SK-N-MC (cell line): Measurements from ENCODE around the gene CD4.

Source experiments
- DNase-seq: peaks from one replicate; pipeline ENCODE4 v3.0.0-alpha.2; 2011; ENCODE audit warnings: low read depth, low spot score
- H3K27ac ChIP-seq: fragments of 200-600 bp; sonication (generic); 2 replicates; pipeline ENCODE4 v1.5.1; 2016; ENCODE audit warnings: mixed run types
- H3K36me3 ChIP-seq: fragments of 200-600 bp; sonication (generic); 2 replicates; pipeline ENCODE4 v1.6.1; 2017; ENCODE audit warnings: antibody characterized with exemption, low read length, mixed read lengths; ENCODE audit not compliant: insufficient read depth
- H3K4me3 ChIP-seq: fragments of 200-600 bp; sonication (generic); 2 replicates; pipeline ENCODE4 v1.5.1; 2016
- H3K9ac ChIP-seq: fragments of 200-600 bp; sonication (generic); 2 replicates; pipeline ENCODE4 v1.8.0; 2017; ENCODE audit warnings: mixed run types, mixed read lengths; ENCODE audit not compliant: insufficient read length
- H3K9me3 ChIP-seq: fragments of 200-600 bp; sonication (generic); 2 replicates; pipeline ENCODE4 v1.6.1; 2017; ENCODE audit warnings: low read depth, mild to moderate bottlenecking, antibody characterized with exemption, low read length, moderate library complexity, mixed read lengths
- EZH2 ChIP-seq: fragments of 200-600 bp; sonication (generic); IDR thresholded peaks from one replicate; pipeline ENCODE4 v1.6.1; 2017; ENCODE audit warnings: antibody characterized with exemption
- FOXP2 ChIP-seq: optimal IDR thresholded peaks from 2 replicates; pipeline ENCODE3; 2011; ENCODE audit warnings: mild to moderate bottlenecking, moderate library complexity; ENCODE audit not compliant: insufficient read depth; ENCODE audit errors: extremely low read length, control extremely low read depth
- POLR2AphosphoS5 ChIP-seq: IDR thresholded peaks from 2 replicates; pipeline ENCODE4 v1.6.1; 2012; ENCODE audit warnings: mild to moderate bottlenecking, low read depth, low read length, borderline replicate concordance

The CD4 gene

DNA sequence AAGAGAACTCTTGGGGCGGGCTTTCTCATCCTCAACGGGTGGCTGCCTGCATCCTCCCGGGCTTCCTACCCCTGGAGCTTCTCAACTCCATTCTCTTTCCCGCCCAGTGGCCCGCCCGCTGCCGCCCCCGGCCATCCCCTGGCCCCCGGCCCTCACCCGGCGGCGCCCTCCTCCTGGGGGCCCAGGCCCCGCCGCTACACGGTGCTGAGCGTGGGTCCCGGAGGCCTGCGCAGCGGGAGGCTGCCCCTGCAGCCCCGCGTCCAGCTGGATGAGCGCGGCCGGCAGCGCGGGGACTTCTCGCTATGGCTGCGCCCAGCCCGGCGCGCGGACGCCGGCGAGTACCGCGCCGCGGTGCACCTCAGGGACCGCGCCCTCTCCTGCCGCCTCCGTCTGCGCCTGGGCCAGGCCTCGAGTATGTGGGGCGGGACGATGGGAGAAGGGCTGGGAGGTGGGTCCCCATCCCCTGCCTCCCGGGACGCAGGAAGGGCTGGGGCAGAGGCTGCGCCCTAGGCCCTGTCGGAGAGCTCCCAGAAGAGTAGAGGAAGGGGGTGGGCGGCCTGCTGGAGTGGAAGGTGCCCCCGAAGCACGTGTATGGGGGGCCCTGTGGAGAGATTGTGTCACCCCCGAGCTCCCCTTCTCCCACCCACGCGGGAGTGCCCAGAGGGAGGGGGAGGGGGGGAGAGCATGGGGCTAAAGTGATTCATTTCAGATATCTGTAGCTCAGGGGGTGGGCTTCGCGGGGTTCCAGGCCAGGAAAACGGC is 15.6 kb upstream of the CD4 start:
- DNase-seq, result no peak
- TF ChIP-seq POLR2AphosphoS5 (no peak), FOXP2 (no peak), EZH2 (no peak)
- peaks cover 21% of the 10 kb centered on the region; the same call in 1 of the 2 replicates for H3K36me3 ChIP-seq
- H3K4me3 ChIP-seq, result no peak overlapping the region
- no peak overlapping the region for H3K27ac ChIP-seq
- H3K9me3 ChIP-seq, result no peaks in the 10 kb centered on the region
- H3K9ac ChIP-seq, result no peak overlapping the region

DNA sequence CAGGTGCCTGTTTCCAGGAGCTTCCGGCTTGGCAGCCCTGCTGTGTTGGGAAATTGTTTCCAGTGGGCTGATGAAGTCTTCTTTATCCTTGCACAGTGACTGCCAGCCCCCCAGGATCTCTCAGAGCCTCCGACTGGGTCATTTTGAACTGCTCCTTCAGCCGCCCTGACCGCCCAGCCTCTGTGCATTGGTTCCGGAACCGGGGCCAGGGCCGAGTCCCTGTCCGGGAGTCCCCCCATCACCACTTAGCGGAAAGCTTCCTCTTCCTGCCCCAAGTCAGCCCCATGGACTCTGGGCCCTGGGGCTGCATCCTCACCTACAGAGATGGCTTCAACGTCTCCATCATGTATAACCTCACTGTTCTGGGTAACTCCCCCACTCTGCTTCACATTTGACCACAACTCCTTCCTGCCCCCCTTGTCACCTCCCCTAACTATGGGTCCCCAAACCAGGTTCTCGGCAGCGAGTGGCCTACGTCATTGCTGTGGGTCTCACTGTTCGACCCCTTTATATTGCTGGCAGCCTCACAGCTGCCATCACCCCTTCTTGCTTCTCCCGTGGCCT is 14.7 kb upstream of the CD4 start:
- no peak overlapping the region for H3K27ac ChIP-seq
- H3K9ac ChIP-seq, result no peak overlapping the region

GRCh38 chr12:6775185-6776174 is 13.8 kb upstream of the CD4 start:
- H3K36me3 ChIP-seq, result peaks cover 10% of the 10 kb centered on the region; the same call in 1 of the 2 replicates
- H3K27ac ChIP-seq, result no peak overlapping the region
- no peak for DNase-seq
- no peak for TF ChIP-seq EZH2
- TF ChIP-seq FOXP2, result no peak
- TF ChIP-seq POLR2AphosphoS5, result no peak
- H3K9ac ChIP-seq, result no peak overlapping the region
- H3K9me3 ChIP-seq, result no peaks in the 10 kb centered on the region
- H3K4me3 ChIP-seq, result no peak overlapping the region

More for the DNA sequence above, 14.7 kb upstream of the CD4 start:
- DNase-seq, result no peak
- H3K36me3 ChIP-seq, result peaks cover 17% of the 10 kb centered on the region; the same call in 1 of the 2 replicates
- H3K4me3 ChIP-seq, result no peak overlapping the region
- H3K9me3 ChIP-seq, result no peaks in the 10 kb centered on the region
- TF ChIP-seq POLR2AphosphoS5 (no peak), EZH2 (no peak), FOXP2 (no peak)

DNA sequence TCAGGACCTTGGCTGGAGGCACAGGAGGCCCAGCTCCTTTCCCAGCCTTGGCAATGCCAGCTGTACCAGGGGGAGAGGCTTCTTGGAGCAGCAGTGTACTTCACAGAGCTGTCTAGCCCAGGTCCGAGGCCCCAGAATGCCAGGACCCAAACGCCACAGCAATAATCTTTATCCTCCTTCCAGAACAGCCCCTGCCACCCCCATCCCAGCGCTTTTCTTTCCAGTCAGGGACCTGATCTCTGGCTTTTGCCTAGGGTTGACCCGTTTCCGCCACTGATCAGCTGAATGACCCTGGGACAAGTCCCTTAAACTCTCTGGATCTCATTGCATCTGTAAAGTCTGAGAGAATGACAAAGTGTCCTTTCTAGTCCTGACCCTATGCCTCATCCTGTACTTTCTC is 11.9 kb upstream of the CD4 start:
- no peak for TF ChIP-seq FOXP2
- no peak for TF ChIP-seq POLR2AphosphoS5
- no peak for TF ChIP-seq EZH2
- DNase-seq, result no peak
- Histone ChIP-seq H3K4me3 (no peak overlapping the region), H3K9ac (no peak overlapping the region), H3K36me3 (no peaks in the 10 kb centered on the region), H3K27ac (no peak overlapping the region), H3K9me3 (no peaks in the 10 kb centered on the region)

DNA sequence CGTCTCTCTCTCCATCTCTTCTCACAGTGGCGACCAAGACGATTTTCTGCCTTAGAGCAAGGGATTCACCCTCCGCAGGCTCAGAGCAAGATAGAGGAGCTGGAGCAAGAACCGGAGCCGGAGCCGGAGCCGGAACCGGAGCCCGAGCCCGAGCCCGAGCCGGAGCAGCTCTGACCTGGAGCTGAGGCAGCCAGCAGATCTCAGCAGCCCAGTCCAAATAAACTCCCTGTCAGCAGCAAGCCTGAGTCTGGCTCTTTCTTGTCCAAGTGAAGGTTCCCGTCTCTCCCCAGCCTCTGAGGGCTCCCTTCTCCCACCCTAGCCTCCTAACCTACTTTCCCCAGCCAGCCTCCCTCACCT is 11.1 kb upstream of the CD4 start:
- Histone ChIP-seq H3K27ac (no peak overlapping the region; the same call in 1 of the 2 replicates), H3K36me3 (no peaks in the 10 kb centered on the region), H3K9me3 (no peaks in the 10 kb centered on the region), H3K9ac (peak overlapping the region; percentile 34), H3K4me3 (peak overlapping the region; percentile 73)
- TF ChIP-seq EZH2 (no peak), POLR2AphosphoS5 (no peak), FOXP2 (no peak)
- DNase-seq, result no peak

DNA sequence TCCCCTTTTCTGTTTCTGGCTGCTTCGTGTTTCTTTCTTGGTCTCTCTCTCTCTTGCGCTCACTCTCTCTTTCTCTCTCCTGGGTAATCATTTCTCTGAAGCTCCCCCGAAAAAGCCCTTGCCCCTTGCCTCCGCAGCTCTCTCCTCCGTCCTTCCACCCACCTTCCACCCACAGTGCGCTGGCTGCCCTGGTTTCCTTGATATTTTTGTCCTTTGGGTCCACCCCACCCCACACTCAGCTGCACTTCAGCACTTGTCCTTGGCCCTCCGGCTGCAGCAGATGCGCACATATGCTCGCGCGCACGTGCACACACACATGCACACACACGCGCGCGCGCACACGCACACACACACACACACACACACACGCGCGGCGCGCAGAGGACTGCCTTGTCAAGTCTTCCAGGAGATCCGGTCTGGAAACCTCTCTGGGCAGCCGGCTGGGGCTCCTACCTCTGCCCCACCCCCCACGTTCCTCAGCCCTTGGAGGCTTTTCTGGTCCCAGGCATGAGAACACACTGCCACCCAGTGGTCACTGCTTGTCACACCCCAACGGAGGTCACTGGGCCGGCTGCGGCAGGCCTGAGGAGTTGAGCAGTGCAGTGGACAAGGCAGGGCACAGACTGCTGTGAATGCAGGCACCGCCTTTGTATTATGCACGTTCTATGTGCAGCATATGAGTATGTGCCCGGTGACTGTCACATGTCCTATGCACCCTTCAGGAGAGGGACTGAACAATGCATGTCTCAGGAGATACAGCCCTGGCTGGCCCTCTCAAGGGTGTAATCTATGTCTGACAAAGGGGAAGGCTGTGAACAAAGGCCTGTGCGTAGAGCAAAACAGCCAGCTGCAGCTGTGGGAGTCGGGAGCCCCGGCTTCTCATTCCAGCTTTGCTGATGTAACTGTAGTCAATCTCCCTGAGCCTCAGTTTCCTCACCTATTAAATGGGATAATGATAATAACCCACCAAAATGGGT is 10.5 kb upstream of the CD4 start:
- Histone ChIP-seq H3K27ac (no peak overlapping the region; the same call in 1 of the 2 replicates), H3K9me3 (no peaks in the 10 kb centered on the region), H3K4me3 (peak overlapping the region; percentile 73), H3K9ac (peak overlapping the region; percentile 39), H3K36me3 (no peaks in the 10 kb centered on the region)
- TF ChIP-seq FOXP2, result peak; percentile 45
- no peak for TF ChIP-seq POLR2AphosphoS5
- peak; percentile 42 for DNase-seq

DNA sequence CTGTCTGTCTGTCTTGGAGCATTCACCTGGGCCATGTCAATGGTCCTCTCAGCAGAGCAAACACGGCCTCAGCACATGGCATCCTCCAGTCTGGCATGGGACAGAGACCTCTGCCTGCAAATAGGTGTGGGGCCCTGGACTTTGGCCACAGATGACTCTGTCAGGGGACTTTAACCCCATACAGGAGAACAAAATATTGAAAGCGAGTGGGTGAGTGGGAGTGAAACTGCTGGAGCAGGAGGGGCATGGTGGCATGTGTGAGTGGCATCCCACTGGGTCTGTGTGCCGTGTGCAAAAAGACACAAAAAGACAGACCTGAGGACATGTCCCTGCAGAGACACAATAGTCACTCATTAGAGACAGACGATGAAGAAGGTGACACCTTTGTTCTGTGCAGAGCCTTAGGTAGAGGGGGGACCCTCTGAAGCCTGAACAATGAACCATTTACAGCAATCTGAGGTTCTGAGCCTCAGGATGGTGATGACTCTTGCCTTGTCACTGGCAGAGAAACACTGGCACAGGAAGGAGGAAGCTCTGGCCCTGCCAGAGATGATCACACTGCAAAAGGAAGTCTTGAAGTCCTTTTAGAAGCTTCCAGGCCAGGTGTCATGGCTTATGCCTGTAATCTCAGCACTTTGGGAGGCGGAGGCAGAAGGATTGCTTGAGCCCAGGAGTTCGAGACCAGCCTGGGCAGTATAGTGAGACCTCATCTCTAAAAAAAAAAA is 9.5 kb upstream of the CD4 start:
- H3K9ac ChIP-seq, result no peak overlapping the region
- no peaks in the 10 kb centered on the region for H3K36me3 ChIP-seq
- TF ChIP-seq POLR2AphosphoS5 (no peak), FOXP2 (no peak), EZH2 (no peak)
- no peaks in the 10 kb centered on the region for H3K9me3 ChIP-seq
- H3K4me3 ChIP-seq, result no peak overlapping the region
- no peak for DNase-seq
- H3K27ac ChIP-seq, result no peak overlapping the region
